RKO (cell line): ENCODE data around the gene MIDN.

Experiments used
- DNase-seq: peaks from one replicate; pipeline ENCODE4 v3.0.0-alpha.2; 2016; ENCODE audit warnings: low spot score

The MIDN gene

GRCh38 chr19:1220976-1221903 is 27.1 kb upstream of the MIDN start:
- no peak for DNase-seq

- no peak for DNase-seq
These were observed 26.5 kb upstream of the MIDN start for GRCh38 chr19:1221904-1222255.

- no peak for DNase-seq
These were observed 26.0 kb upstream of the MIDN start for GRCh38 chr19:1222394-1222793.

GRCh38 chr19:1223018-1223855 is 25.1 kb upstream of the MIDN start:
- peak; percentile 65 for DNase-seq

GRCh38 chr19:1224047-1224825 is 24.1 kb upstream of the MIDN start:
- no peak for DNase-seq

GRCh38 chr19:1224847-1225246 is 23.5 kb upstream of the MIDN start:
- no peak for DNase-seq

GRCh38 chr19:1225440-1226226 is 22.8 kb upstream of the MIDN start:
- no peak for DNase-seq

- DNase-seq, result no peak
These were observed 22.2 kb upstream of the MIDN start for GRCh38 chr19:1226227-1226518.

- DNase-seq, result no peak
These were observed 21.7 kb upstream of the MIDN start for GRCh38 chr19:1226522-1227303.

- no peak for DNase-seq
These were observed 20.9 kb upstream of the MIDN start for GRCh38 chr19:1227304-1228054.

GRCh38 chr19:1228161-1228957 is 20.0 kb upstream of the MIDN start:
- no peak for DNase-seq

- DNase-seq, result no peak
These were observed 19.1 kb upstream of the MIDN start for GRCh38 chr19:1229056-1229923.

GRCh38 chr19:1229924-1230782 is 18.2 kb upstream of the MIDN start:
- DNase-seq, result no peak

- no peak for DNase-seq
These were observed 17.4 kb upstream of the MIDN start for GRCh38 chr19:1230783-1231489.

GRCh38 chr19:1231729-1232637 is 16.4 kb upstream of the MIDN start:
- DNase-seq, result no peak

- DNase-seq, result no peak
These were observed 15.7 kb upstream of the MIDN start for GRCh38 chr19:1232652-1233072.
